GM23338 (cell line): ENCODE data around the gene NPM1. TPM values are rescaled to one million over a fixed set of nuclear protein-coding genes. Genes with fewer than 3 reads are reported as not detected.

Experiments
- ATAC-seq: fragments of 200-7000 bp; cut with Tn5 transposase; 3 replicates; pipeline ENCODE4 v1.9.1; 2020
- DNase-seq: peaks from one replicate; pipeline ENCODE4 v3.0.0-alpha.2; 2015; ENCODE audit warnings: low spot score
- H2AFZ ChIP-seq: fragments of 200-600 bp; sonication (generic); 2 replicates; pipeline ENCODE4 v1.8.0; 2016; ENCODE audit warnings: antibody characterized with exemption, mild to moderate bottlenecking, moderate library complexity
- H3F3A ChIP-seq: fragments of 200-600 bp; sonication (generic); replicated peaks from 2 replicates; pipeline ENCODE4 v1.8.0; 2017; ENCODE audit warnings: antibody characterized with exemption, mixed run types, low read depth
- H3K27ac ChIP-seq: fragments of 200-600 bp; sonication (generic); 2 replicates; pipeline ENCODE4 v1.6.1; 2016; ENCODE audit warnings: low read depth
- H3K27me3 ChIP-seq: fragments of 200-600 bp; sonication (generic); 2 replicates; pipeline ENCODE4 v1.8.0; 2016; ENCODE audit warnings: mild to moderate bottlenecking, mixed run types, moderate library complexity; ENCODE audit not compliant: insufficient read depth
- H3K36me3 ChIP-seq: fragments of 200-600 bp; sonication (generic); 2 replicates; pipeline ENCODE4 v1.8.0; 2016; ENCODE audit warnings: mild to moderate bottlenecking; ENCODE audit not compliant: insufficient read depth
- H3K4me1 ChIP-seq: fragments of 200-600 bp; sonication (generic); 2 replicates; pipeline ENCODE4 v1.8.0; 2016; ENCODE audit warnings: mild to moderate bottlenecking, moderate library complexity; ENCODE audit not compliant: insufficient read depth
- H3K4me2 ChIP-seq: fragments of 200-600 bp; sonication (generic); 2 replicates; pipeline ENCODE4 v1.7.1; 2017; ENCODE audit warnings: mixed run types
- H3K4me3 ChIP-seq: fragments of 200-600 bp; sonication (generic); 2 replicates; pipeline ENCODE4 v1.6.1; 2016; ENCODE audit warnings: mixed run types
- H3K79me2 ChIP-seq: fragments of 200-600 bp; sonication (generic); replicated peaks from 2 replicates; pipeline ENCODE4 v1.8.0; 2017; ENCODE audit warnings: mild to moderate bottlenecking; ENCODE audit not compliant: insufficient read depth
- H3K9me2 ChIP-seq: fragments of 200-600 bp; sonication (generic); 2 replicates; pipeline ENCODE4 v1.8.0; 2017; ENCODE audit not compliant: insufficient read depth
- H4K20me1 ChIP-seq: fragments of 200-600 bp; sonication (generic); replicated peaks from 2 replicates; pipeline ENCODE4 v1.8.0; 2017; ENCODE audit warnings: mild to moderate bottlenecking; ENCODE audit not compliant: insufficient read depth
- H3K27ac Mint-ChIP-seq: 2 replicates; pipeline ENCODE4 v1.8.0; 2020; ENCODE audit warnings: inconsistent platforms, mild to moderate bottlenecking, moderate library complexity, mixed read lengths
- H3K27me3 Mint-ChIP-seq: 3 replicates; pipeline ENCODE4 v1.8.0; 2022; ENCODE audit warnings: low read depth, mild to moderate bottlenecking, moderate library complexity, mixed read lengths, inconsistent platforms; ENCODE audit not compliant: insufficient read depth, poor library complexity
- H3K36me3 Mint-ChIP-seq: 3 replicates; pipeline ENCODE4 v1.8.0; 2021; ENCODE audit warnings: low read depth, mild to moderate bottlenecking, inconsistent platforms, moderate library complexity, mixed read lengths
- H3K4me1 Mint-ChIP-seq: 3 replicates; pipeline ENCODE4 v1.8.0; 2020; ENCODE audit warnings: mild to moderate bottlenecking, inconsistent platforms, mixed read lengths
- H3K4me3 Mint-ChIP-seq: 3 replicates; pipeline ENCODE4 v1.8.0; 2021; ENCODE audit warnings: moderate library complexity, mild to moderate bottlenecking, inconsistent platforms, mixed read lengths
- H3K9me3 Mint-ChIP-seq: 3 replicates; pipeline ENCODE4 v1.8.0; 2020; ENCODE audit warnings: moderate library complexity, mild to moderate bottlenecking, inconsistent platforms, mixed read lengths
- CREB1 ChIP-seq: fragments of 250-450 bp; sonication (Bioruptor Pico); IDR thresholded peaks from 2 replicates; pipeline ENCODE4 v1.5.0; 2020; ENCODE audit warnings: low read depth, mild to moderate bottlenecking, moderate library complexity
- EZH2 ChIP-seq: fragments of 200-600 bp; sonication (generic); IDR thresholded peaks from one replicate; pipeline ENCODE4 v1.8.0; 2017; ENCODE audit warnings: antibody characterized with exemption, mild to moderate bottlenecking, low read depth; ENCODE audit not compliant: unreplicated experiment
- EZH2phosphoT487 ChIP-seq: fragments of 200-600 bp; sonication (generic); IDR thresholded peaks from one replicate; pipeline ENCODE4 v1.8.1; 2018; ENCODE audit warnings: antibody characterized with exemption; ENCODE audit not compliant: unreplicated experiment
- NANOG ChIP-seq: IDR thresholded peaks from 2 replicates; pipeline ENCODE4 v1.6.1; 2016; ENCODE audit warnings: antibody characterized with exemption, borderline replicate concordance
- POLR2AphosphoS5 ChIP-seq: IDR thresholded peaks from 2 replicates; pipeline ENCODE4 v1.6.1; 2016; ENCODE audit warnings: antibody characterized with exemption, low read depth
- REST ChIP-seq: IDR thresholded peaks from one replicate; pipeline ENCODE4 v1.6.1; 2018; ENCODE audit warnings: antibody characterized with exemption; ENCODE audit not compliant: unreplicated experiment
- STAT1 ChIP-seq: IDR thresholded peaks from one replicate; pipeline ENCODE4 v1.6.1; 2016; ENCODE audit warnings: antibody characterized with exemption; ENCODE audit not compliant: unreplicated experiment
- ZNF114 ChIP-seq: fragments of 250-450 bp; sonication (Bioruptor Pico); IDR thresholded peaks from 2 replicates; pipeline ENCODE4 v1.5.0; 2020; ENCODE audit warnings: mild to moderate bottlenecking, moderate library complexity
- ZNF331 ChIP-seq: fragments of 250-450 bp; sonication (Bioruptor Pico); IDR thresholded peaks from 2 replicates; pipeline ENCODE4 v1.5.0; 2020; ENCODE audit warnings: low read depth, mild to moderate bottlenecking, moderate library complexity
- polyA plus RNA-seq: library from polyadenylated mRNA; unstranded; fragments of >200 nt; fragmentation: Nextera tagmentation; extraction: Ambion mirVana; gene quantifications from 2 replicates; pipeline ENCODE4 v1.2.1, GENCODE V29; 2016
- total RNA-seq: library from RNA; depleted of rRNA; stranded (reverse); fragments of >200 nt; shearing (Covaris generic); gene quantifications from 2 replicates; pipeline ENCODE4 v1.2.3, GENCODE V29; 2014
- TF ChIP-seq, protein P1 (sequence below): IDR thresholded peaks from 2 replicates; pipeline ENCODE4 v1.6.1; 2016; ENCODE audit warnings: antibody characterized with exemption
- TF ChIP-seq, protein P2 (sequence below), 2 experiments: fragments of 200-600 bp in 1 of 2; sonication (generic) in 1 of 2; conservative IDR thresholded peaks; 2 replicates each; pipeline versions ENCODE4 v1.5.1 to v1.6.1; 2016 to 2017; ENCODE audit warnings: antibody characterized with exemption in 2 of 2, low read depth in 2 of 2, mild to moderate bottlenecking in 2 of 2, moderate library complexity in 1 of 2

The NPM1 gene
- total and polyA plus RNA-seq, 2 experiments from 2014 or later = 3,739 to 5,242 TPM

DNA sequence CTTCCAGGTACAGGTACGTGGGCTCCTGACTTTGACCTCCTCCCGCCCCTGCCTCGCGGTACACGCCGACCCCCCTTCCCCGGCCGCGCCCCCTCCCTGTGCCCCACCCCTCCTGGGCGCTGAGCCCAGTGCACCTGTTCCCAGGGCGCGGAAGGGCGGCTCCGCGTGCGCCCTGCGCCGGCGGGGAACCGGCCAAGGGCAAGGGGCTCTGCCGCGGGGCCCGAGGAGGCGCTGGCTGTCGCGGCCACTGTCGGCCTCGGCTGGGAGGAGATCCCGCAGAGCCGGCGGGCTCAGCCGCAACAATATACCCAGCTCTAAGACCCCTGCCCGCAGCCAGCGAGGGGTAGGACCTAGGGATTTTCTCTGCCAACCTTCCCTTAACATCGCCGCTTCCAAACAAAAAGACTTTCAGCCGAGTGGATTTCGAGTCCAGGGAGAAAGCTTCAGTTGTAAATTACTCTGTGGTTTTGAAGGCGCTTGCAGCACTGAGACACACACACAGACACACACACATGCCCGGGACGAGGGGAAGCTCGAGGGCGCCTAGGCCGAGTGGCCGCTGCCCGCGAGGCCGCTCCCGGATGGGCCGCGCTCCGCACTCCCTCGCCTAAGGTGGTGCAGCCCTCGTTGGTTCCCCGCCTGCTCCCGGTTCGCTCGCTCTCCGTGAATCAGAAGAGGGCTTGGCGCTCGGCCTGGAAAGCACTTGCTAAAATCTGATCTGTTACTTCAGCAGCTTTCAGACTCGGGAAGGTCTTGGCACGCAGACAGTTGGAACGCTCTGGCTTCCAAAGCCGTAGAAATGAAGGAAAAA, 33.0 kb downstream of the NPM1 start:
- H3K4me2 ChIP-seq = peak overlapping the region; percentile 96
- no peaks in the 10 kb centered on the region for H3K79me2 ChIP-seq
- ATAC-seq (peak; percentile 4), DNase-seq (peak; percentile 38)
- no peak overlapping the region for H3K27ac ChIP-seq
- Mint-ChIP-seq H3K4me3 (peak overlapping the region; percentile 85), H3K27ac (no peak overlapping the region), H3K27me3 (peaks cover 41% of the 10 kb centered on the region), H3K4me1 (peaks cover 32% of the 10 kb centered on the region), H3K9me3 (no peaks in the 10 kb centered on the region), H3K36me3 (no peaks in the 10 kb centered on the region)
- peaks cover 29% of the 10 kb centered on the region for H3K4me1 ChIP-seq
- TF ChIP-seq CREB1 (CRISPR knock-in tag) (no peak), EZH2 (peak; percentile 77)
- peaks cover 45% of the 10 kb centered on the region for H3K27me3 ChIP-seq
- peak overlapping the region; percentile 84 for H2AFZ ChIP-seq
- H3K4me3 ChIP-seq = peak overlapping the region; percentile 83
- H3K36me3 ChIP-seq = no peaks in the 10 kb centered on the region; the same call in 1 of the 2 replicates
- H3K9me2 ChIP-seq = no peaks in the 10 kb centered on the region
- H3F3A ChIP-seq = peaks cover 19% of the 10 kb centered on the region
- H4K20me1 ChIP-seq = peaks cover 5% of the 10 kb centered on the region

DNA sequence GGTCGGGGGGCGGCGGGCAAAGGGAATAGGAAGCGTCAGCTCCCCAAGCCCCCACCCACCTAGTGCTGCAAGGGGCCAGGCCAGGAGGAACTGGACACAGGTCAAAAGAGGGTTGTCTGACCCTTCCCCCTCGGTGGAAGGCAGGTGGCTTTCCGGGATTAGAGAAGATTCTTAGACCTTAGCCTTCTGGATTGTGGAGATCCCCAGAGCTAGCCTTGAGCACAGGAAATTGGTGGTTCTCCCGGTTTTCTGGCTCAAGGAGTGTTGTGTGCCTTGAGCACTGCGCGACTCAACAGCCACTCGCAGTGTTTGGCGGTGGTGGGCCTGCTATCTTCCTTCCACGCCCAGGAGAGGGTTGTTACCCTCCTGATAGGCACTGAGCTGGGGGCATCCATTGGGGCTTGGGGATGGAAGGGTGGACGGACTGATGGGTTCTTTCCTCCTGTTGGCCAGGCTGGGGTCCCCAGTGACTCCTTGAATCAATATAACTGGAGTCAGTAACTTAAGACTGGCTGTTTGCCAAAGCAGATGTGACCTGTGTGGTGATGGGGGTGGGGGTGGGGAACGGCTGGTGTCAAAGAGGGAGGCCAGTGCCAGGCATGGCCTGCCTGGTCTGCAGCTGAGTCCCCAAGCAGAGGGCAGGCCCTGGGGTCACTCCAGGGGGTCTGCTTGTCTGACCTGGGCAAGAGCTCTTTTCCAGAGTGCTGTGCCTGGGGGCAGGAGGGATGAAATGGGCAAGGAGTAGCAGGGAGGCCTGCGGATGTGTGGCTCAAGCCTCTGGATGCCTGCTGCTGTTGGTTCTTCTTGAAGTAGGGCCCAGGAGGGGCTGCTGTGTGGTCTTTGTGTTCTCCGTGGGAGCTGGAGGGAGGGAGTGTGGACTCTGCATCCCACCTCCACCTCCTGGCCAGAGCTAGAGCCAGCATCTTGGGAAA, 33.9 kb downstream of the NPM1 start:
- Mint-ChIP-seq H3K4me3 (peak overlapping the region; percentile 69), H3K27ac (no peak overlapping the region), H3K36me3 (no peaks in the 10 kb centered on the region), H3K4me1 (peaks cover 32% of the 10 kb centered on the region), H3K27me3 (peaks cover 41% of the 10 kb centered on the region), H3K9me3 (no peaks in the 10 kb centered on the region)
- Histone ChIP-seq H3K27ac (no peak overlapping the region), H3K9me2 (no peaks in the 10 kb centered on the region), H3K79me2 (no peaks in the 10 kb centered on the region), H2AFZ (peak overlapping the region; percentile 84), H3K4me2 (peak overlapping the region; percentile 96), H3K36me3 (no peaks in the 10 kb centered on the region; the same call in 1 of the 2 replicates), H3F3A (peaks cover 11% of the 10 kb centered on the region; the same call in 1 of the 2 replicates), H3K27me3 (peaks cover 45% of the 10 kb centered on the region), H3K4me3 (peak overlapping the region; percentile 83), H3K4me1 (peaks cover 29% of the 10 kb centered on the region), H4K20me1 (no peaks in the 10 kb centered on the region; the same call in 1 of the 2 replicates)
- ATAC-seq = no peak
- DNase-seq = peak; percentile 28
- no peak for TF ChIP-seq ZNF114 (CRISPR knock-in tag)
- no peak for TF ChIP-seq STAT1
- no peak for TF ChIP-seq REST
- TF ChIP-seq POLR2AphosphoS5 = no peak
- no peak for TF ChIP-seq CREB1 (CRISPR knock-in tag)
- TF ChIP-seq, protein P1, sequence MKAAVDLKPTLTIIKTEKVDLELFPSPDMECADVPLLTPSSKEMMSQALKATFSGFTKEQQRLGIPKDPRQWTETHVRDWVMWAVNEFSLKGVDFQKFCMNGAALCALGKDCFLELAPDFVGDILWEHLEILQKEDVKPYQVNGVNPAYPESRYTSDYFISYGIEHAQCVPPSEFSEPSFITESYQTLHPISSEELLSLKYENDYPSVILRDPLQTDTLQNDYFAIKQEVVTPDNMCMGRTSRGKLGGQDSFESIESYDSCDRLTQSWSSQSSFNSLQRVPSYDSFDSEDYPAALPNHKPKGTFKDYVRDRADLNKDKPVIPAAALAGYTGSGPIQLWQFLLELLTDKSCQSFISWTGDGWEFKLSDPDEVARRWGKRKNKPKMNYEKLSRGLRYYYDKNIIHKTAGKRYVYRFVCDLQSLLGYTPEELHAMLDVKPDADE = no peak
- TF ChIP-seq, protein P2, sequence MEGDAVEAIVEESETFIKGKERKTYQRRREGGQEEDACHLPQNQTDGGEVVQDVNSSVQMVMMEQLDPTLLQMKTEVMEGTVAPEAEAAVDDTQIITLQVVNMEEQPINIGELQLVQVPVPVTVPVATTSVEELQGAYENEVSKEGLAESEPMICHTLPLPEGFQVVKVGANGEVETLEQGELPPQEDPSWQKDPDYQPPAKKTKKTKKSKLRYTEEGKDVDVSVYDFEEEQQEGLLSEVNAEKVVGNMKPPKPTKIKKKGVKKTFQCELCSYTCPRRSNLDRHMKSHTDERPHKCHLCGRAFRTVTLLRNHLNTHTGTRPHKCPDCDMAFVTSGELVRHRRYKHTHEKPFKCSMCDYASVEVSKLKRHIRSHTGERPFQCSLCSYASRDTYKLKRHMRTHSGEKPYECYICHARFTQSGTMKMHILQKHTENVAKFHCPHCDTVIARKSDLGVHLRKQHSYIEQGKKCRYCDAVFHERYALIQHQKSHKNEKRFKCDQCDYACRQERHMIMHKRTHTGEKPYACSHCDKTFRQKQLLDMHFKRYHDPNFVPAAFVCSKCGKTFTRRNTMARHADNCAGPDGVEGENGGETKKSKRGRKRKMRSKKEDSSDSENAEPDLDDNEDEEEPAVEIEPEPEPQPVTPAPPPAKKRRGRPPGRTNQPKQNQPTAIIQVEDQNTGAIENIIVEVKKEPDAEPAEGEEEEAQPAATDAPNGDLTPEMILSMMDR (conservative IDR thresholded peaks at IDR 0.05; ENCODE audit: low read depth in 2 of 2) = no peak
- TF ChIP-seq NANOG = no peak
- no peak for TF ChIP-seq EZH2
- TF ChIP-seq ZNF331 = no peak
- TF ChIP-seq EZH2phosphoT487 = no peak
